ENCODE data around the gene CCR1.
"Not testable (repeated sequence)": the region's sequence is repeated elsewhere in the genome, so short reads cannot be mapped to it uniquely, and the experiment has no call there.

The CCR1 gene

GRCh38 chr3:46163556-46164041 lies 44.5 kb downstream of the CCR1 start:
- no peak for DNase-seq

- DNase-seq, result no peak
Observed at GRCh38 chr3:46162975-46163555, 45.0 kb downstream of the CCR1 start.

- DNase-seq, result not testable (repeated sequence)
Observed at GRCh38 chr3:46157685-46158084, 50.4 kb downstream of the CCR1 start.

- no peak for DNase-seq
Observed at GRCh38 chr3:46154311-46154710, 53.8 kb downstream of the CCR1 start.
